ENCODE data around the gene SVEP1. TPM values are rescaled to one million over a fixed set of nuclear protein-coding genes. Genes with fewer than 3 reads are reported as not detected.

The SVEP1 gene
- total and polyA plus RNA-seq, 2 experiments from 2014 or later, result 5.3 to 14.6 TPM

GRCh38 chr9:110330484-110331105, 248.9 kb downstream of the SVEP1 start:
- H3K4me3 ChIP-seq, result no peak overlapping the region
- H3K4me1 ChIP-seq (ENCODE audit: insufficient read depth), result no peaks in the 10 kb centered on the region
- H4K20me1 ChIP-seq (ENCODE audit: insufficient read depth, poor library complexity, severe bottlenecking), result no peaks in the 10 kb centered on the region
- no peak overlapping the region for H2AFZ ChIP-seq
- no peaks in the 10 kb centered on the region for H3K9me3 ChIP-seq (ENCODE audit: low read depth)
- H3K27ac ChIP-seq, result no peak overlapping the region
- H3K9me2 ChIP-seq (replicated peaks; ENCODE audit: insufficient read depth), result no peaks in the 10 kb centered on the region
- H3K27me3 ChIP-seq, result no peaks in the 10 kb centered on the region
- no peak for TF ChIP-seq EZH2phosphoT487 (IDR thresholded peaks at IDR 0.05; ENCODE audit: low read depth, severe bottlenecking, unreplicated experiment)
- no peak for TF ChIP-seq EZH2 (IDR thresholded peaks at IDR 0.05; ENCODE audit: borderline replicate concordance)
- TF ChIP-seq CTCF (IDR thresholded peaks at IDR 0.05; ENCODE audit: poor library complexity), result no peak
- no peak for DNase-seq (ENCODE audit: low spot score)
- H3K36me3 ChIP-seq (replicated peaks; ENCODE audit: insufficient read depth, low read depth), result no peaks in the 10 kb centered on the region
- H3K4me2 ChIP-seq, result no peak overlapping the region
- H3K79me2 ChIP-seq, result no peaks in the 10 kb centered on the region
- 100% methylated on average over 1 of the region's 1 CpG for WGBS (ENCODE audit: low lambda C conversion rate, missing lambda C conversion rate)

- 91% methylated on average over 5 of the region's 5 CpGs for WGBS (ENCODE audit: low lambda C conversion rate, missing lambda C conversion rate)
- no peaks in the 10 kb centered on the region for H3K27me3 ChIP-seq
- H3K9me3 ChIP-seq (ENCODE audit: low read depth), result no peaks in the 10 kb centered on the region
- no peak overlapping the region for H3K27ac ChIP-seq
- no peak overlapping the region for H3K4me2 ChIP-seq
- no peaks in the 10 kb centered on the region for H3K79me2 ChIP-seq
- H3K4me1 ChIP-seq (ENCODE audit: insufficient read depth), result no peaks in the 10 kb centered on the region
- H2AFZ ChIP-seq, result no peak overlapping the region
- no peaks in the 10 kb centered on the region for H3K9me2 ChIP-seq (replicated peaks; ENCODE audit: insufficient read depth)
- H3K4me3 ChIP-seq, result no peak overlapping the region
- H4K20me1 ChIP-seq (ENCODE audit: insufficient read depth, poor library complexity, severe bottlenecking), result no peaks in the 10 kb centered on the region
- TF ChIP-seq EZH2phosphoT487 (IDR thresholded peaks at IDR 0.05; ENCODE audit: low read depth, severe bottlenecking, unreplicated experiment), result no peak
- no peak for TF ChIP-seq CTCF (IDR thresholded peaks at IDR 0.05; ENCODE audit: poor library complexity)
- TF ChIP-seq EZH2 (IDR thresholded peaks at IDR 0.05; ENCODE audit: borderline replicate concordance), result no peak
- no peaks in the 10 kb centered on the region for H3K36me3 ChIP-seq (replicated peaks; ENCODE audit: insufficient read depth, low read depth)
- DNase-seq (ENCODE audit: low spot score), result no peak
Observed at GRCh38 chr9:110329639-110330230, 249.8 kb downstream of the SVEP1 start.

- WGBS (ENCODE audit: low lambda C conversion rate, missing lambda C conversion rate), result 76% methylated on average over 1 of the region's 1 CpG
- no peaks in the 10 kb centered on the region for H3K4me1 ChIP-seq (ENCODE audit: insufficient read depth)
Observed at GRCh38 chr9:110328763-110329162, 250.8 kb downstream of the SVEP1 start.

More at GRCh38 chr9:110328763-110329162, 250.8 kb downstream of the SVEP1 start:
- Histone ChIP-seq H3K27ac (no peak overlapping the region), H3K36me3 (replicated peaks; ENCODE audit: insufficient read depth, low read depth) (no peaks in the 10 kb centered on the region), H3K27me3 (no peaks in the 10 kb centered on the region), H4K20me1 (ENCODE audit: insufficient read depth, poor library complexity, severe bottlenecking) (no peaks in the 10 kb centered on the region), H3K4me2 (no peak overlapping the region), H3K4me3 (no peak overlapping the region), H3K9me2 (replicated peaks; ENCODE audit: insufficient read depth) (no peaks in the 10 kb centered on the region), H3K79me2 (no peaks in the 10 kb centered on the region), H3K9me3 (ENCODE audit: low read depth) (no peaks in the 10 kb centered on the region), H2AFZ (no peak overlapping the region)
- TF ChIP-seq CTCF (IDR thresholded peaks at IDR 0.05; ENCODE audit: poor library complexity) (no peak), EZH2 (IDR thresholded peaks at IDR 0.05; ENCODE audit: borderline replicate concordance) (no peak), EZH2phosphoT487 (IDR thresholded peaks at IDR 0.05; ENCODE audit: low read depth, severe bottlenecking, unreplicated experiment) (no peak)
- no peak for DNase-seq (ENCODE audit: low spot score)

Data from hepatocyte (in vitro differentiated cells).